Heart right ventricle (tissue), 16 donors: ENCODE data around the gene F2. TPM values are rescaled to one million over a fixed set of nuclear protein-coding genes. Genes with fewer than 3 reads are reported as not detected.

Source experiments
- ATAC-seq, 8 donors: fragments of 200-7000 bp; cut with Tn5 transposase; one replicate each; pipeline ENCODE4 v1.9.1; 2020; ENCODE audit warnings: mild to moderate bottlenecking in 8 of 8, moderate library complexity in 8 of 8, moderate number of reproducible peaks in 1 of 8
- DNase-seq, 2 donors: peaks; one replicate each; pipeline ENCODE4 v3.0.0-alpha.2; 2020
- H3K27ac ChIP-seq, 10 donors: fragments of 200-600 bp; sonication (generic) in 2 of 10; one replicate each; pipeline versions ENCODE4 v1.5.0 to v1.8.0; 2020 to 2022; ENCODE audit warnings: mild to moderate bottlenecking in 3 of 10
- H3K27me3 ChIP-seq, 7 donors: fragments of 200-600 bp; one replicate each; pipeline ENCODE4 v1.8.0; 2021 to 2022; ENCODE audit warnings: mild to moderate bottlenecking in 2 of 7
- H3K36me3 ChIP-seq, 9 donors: fragments of 200-600 bp; sonication (generic) in 1 of 9; one replicate each; pipeline versions ENCODE4 v1.5.0 to v1.8.0; 2020 to 2022; ENCODE audit warnings: mild to moderate bottlenecking in 2 of 9
- H3K4me1 ChIP-seq, 9 donors: fragments of 200-600 bp; sonication (generic) in 1 of 9; one replicate each; pipeline versions ENCODE4 v1.5.0 to v1.8.0; 2020 to 2022; ENCODE audit warnings: mild to moderate bottlenecking in 4 of 9
- H3K4me3 ChIP-seq, 10 donors: fragments of 200-600 bp; sonication (generic) in 2 of 10; one replicate each; pipeline versions ENCODE4 v1.5.0 to v1.8.0; 2020 to 2022; ENCODE audit warnings: mild to moderate bottlenecking in 7 of 10, moderate library complexity in 2 of 10
- H3K9me3 ChIP-seq, 11 donors: fragments of 200-600 bp in 10 of 11; sonication (generic) in 2 of 11; one replicate each; pipeline versions ENCODE4 v1.5.0 to v1.8.0; 2013 to 2022; ENCODE audit warnings: mild to moderate bottlenecking in 2 of 11, control low read depth in 1 of 11, moderate library complexity in 1 of 11
- WGBS, 2 donors: extraction: QIAGEN DNeasy Blood & Tissue Kit; methylation state at CpG; one replicate each; pipeline ENCODE4 v1.1.7; 2013; ENCODE audit warnings: inconsistent platforms in 1 of 2; 5-methylcytosine and 5-hydroxymethylcytosine counted together
- intact Hi-C, 10 donors: fragments of 100-400 bp; cut with DNase I; formaldehyde crosslinking; loops; one replicate each; pipeline versions ENCODE4 v1.11.1 to v1.14.2; 2022
- polyA plus RNA-seq, 2 donors: library from polyadenylated mRNA; stranded (reverse); fragments of 200-250 nt; gene quantifications; one replicate each; pipeline ENCODE4 v1.2.3, GENCODE V29; 2013
- total RNA-seq, 10 donors: library from RNA; stranded (reverse); fragmentation: NEBNext Ultra II Directional in 3 of 10; extraction: Animal tissue kit (Norgen Biotek cat#: 25700) in 3 of 10; gene quantifications; one replicate each; pipeline versions ENCODE4 v1.2.1 to v1.2.4, GENCODE V29; 2021 to 2023
- TF ChIP-seq, protein P1 (sequence below), 9 donors: fragments of 200-600 bp; sonication (generic) in 2 of 9; IDR thresholded peaks; one replicate each; pipeline versions ENCODE4 v1.5.0 to v1.8.0; 2021 to 2022; ENCODE audit warnings: antibody characterized with exemption in 9 of 9, mild to moderate bottlenecking in 5 of 9, moderate library complexity in 1 of 9
- donor health status: Arrhythmogenic right ventricular cardiomyopathy.
- donor health status: ischemic (EF 13 %, LVEDD 7.1; RV severe dilation, severe dysfunction).
- donor health status: healthy with polysubstance abuse.
- donor health status: DM: no; HTN: yes; CAD: no.
- donor health status: DM: no; HTN: no; CAD: no.
- donor health status: ischemic (EF 25% LVEDD 6.9; RV normal size, moderate dysfunction).
- donor health status: ischemic (EF 25% LVEDD 5.7; RV mildly dilated, moderate dysfunction).
- donor health status: healthy.
- donor health status: DM: yes; HTN: yes; CAD: no.
- donor health status: Ischemic cardiomyopathy.
- donor health status: ischemic (EF 35%, LVEDD 5.7; RV mildly dilated, moderate dysfunction).
- donor health status: nonischemic (EF 11% LVEDD 7.7; RV severe dilation, severe dysfunction).
- donor health status: DM: yes; HTN: yes; CAD: no.
- donor health status: PGD.
- donor health status: ischemic (EF 29% LVEDD 5.4; RV normal size, mild dysfunction).
- donor health status: nonischemic (EF 23%, LVEDD 6.1; RV moderate dilation, normal function).

The F2 gene
- total and polyA plus RNA-seq, 12 donors: 0.04 to 0.31 (median 0.19) TPM; not detected in 8

DNA sequence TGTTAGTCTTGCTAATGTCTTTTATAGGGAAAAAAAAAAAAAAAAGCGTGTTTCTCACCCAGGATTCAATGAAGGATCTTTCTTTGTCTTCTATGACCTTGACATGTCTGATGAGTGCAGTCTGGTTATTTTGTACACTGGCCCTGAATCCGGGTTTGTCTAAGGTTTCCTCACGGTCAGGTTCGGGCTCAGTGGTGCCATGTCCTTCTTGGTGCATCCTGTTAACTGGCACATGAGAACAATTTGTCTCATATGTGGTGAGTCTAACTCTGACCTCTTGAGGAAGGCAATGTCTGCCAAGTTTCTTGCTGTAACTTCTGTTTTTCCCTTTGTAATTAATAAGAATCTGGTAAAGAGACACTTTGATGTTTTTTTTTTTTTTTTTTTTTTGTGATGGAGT, 12.5 kb downstream of the F2 start:
- 87 to 90% methylated on average over 4 of the region's 4 CpGs for WGBS, 2 donors
- intact Hi-C loops: no loop called here

DNA sequence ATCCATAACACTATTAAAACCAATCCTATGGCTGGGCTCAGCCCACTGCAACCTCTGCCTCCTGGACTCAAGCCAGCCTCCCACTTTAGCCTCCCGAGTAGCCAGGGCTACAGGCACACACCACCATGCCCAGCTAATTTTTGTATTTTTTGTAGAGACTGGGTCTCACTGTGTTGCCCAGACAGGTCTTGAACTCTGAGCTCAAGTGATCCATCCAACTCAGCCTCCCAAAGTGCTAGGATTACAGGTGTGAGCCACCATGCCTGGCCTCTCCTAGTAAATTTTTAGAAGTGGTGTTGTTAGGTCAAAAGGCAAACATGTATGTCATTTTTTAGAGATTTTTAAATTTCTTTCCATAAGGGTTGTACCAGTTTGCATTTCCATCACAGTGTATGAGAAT, 14.2 kb downstream of the F2 start:
- H3K27ac ChIP-seq: no peak overlapping the region
- H3K9me3 ChIP-seq: no peaks in the 10 kb centered on the region
- H3K4me1 ChIP-seq: no peaks in the 10 kb centered on the region
- no peak overlapping the region for H3K4me3 ChIP-seq
- ATAC-seq: no peak
- intact Hi-C loops: no loop called here
- DNase-seq: no peak
- TF ChIP-seq, protein P1, sequence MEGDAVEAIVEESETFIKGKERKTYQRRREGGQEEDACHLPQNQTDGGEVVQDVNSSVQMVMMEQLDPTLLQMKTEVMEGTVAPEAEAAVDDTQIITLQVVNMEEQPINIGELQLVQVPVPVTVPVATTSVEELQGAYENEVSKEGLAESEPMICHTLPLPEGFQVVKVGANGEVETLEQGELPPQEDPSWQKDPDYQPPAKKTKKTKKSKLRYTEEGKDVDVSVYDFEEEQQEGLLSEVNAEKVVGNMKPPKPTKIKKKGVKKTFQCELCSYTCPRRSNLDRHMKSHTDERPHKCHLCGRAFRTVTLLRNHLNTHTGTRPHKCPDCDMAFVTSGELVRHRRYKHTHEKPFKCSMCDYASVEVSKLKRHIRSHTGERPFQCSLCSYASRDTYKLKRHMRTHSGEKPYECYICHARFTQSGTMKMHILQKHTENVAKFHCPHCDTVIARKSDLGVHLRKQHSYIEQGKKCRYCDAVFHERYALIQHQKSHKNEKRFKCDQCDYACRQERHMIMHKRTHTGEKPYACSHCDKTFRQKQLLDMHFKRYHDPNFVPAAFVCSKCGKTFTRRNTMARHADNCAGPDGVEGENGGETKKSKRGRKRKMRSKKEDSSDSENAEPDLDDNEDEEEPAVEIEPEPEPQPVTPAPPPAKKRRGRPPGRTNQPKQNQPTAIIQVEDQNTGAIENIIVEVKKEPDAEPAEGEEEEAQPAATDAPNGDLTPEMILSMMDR (IDR thresholded peaks at IDR 0.05): no peak
- H3K36me3 ChIP-seq: no peaks in the 10 kb centered on the region
- no peaks in the 10 kb centered on the region for H3K27me3 ChIP-seq
- WGBS, 2 donors: 84% methylated on average over 1 of the region's 1 CpG

More for the DNA sequence above, 12.5 kb downstream of the F2 start:
- Histone ChIP-seq H3K4me3 (no peak overlapping the region), H3K36me3 (no peaks in the 10 kb centered on the region), H3K9me3 (no peaks in the 10 kb centered on the region), H3K27me3 (no peaks in the 10 kb centered on the region), H3K27ac (no peak overlapping the region), H3K4me1 (no peaks in the 10 kb centered on the region)
- DNase-seq: no peak
- ATAC-seq: no peak
- TF ChIP-seq, protein P1 (IDR thresholded peaks at IDR 0.05): no peak

DNA sequence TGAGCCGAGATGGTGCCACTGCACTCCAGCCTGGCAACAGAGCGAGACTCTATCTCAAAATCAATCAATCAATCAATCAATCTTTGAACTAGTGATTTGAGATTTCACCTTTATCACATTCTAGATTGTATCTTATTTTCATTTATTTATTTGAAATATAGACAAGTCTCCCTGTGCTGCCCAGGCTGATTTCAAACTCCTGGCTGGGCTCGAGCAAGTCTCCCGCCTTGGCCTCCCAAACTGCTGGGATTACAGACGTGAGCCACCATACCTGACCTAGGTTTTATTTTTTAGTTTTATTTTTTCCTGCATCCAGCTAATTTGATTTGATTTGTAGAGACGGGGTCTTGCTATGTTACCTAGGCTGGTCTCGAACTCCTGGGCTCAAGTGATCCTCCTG, 17.1 kb downstream of the F2 start:
- Histone ChIP-seq H3K27me3 (no peaks in the 10 kb centered on the region), H3K4me1 (no peaks in the 10 kb centered on the region), H3K9me3 (no peaks in the 10 kb centered on the region), H3K27ac (no peak overlapping the region), H3K36me3 (peaks cover 0 to 6% (median 0%) of the 10 kb centered on the region in 9 donors), H3K4me3 (no peak overlapping the region)
- DNase-seq (no peak), ATAC-seq (no peak)
- intact Hi-C loops: no loop called here
- WGBS, 2 donors: 95% methylated on average over 7 of the region's 7 CpGs
- TF ChIP-seq, protein P1 (IDR thresholded peaks at IDR 0.05): no peak

DNA sequence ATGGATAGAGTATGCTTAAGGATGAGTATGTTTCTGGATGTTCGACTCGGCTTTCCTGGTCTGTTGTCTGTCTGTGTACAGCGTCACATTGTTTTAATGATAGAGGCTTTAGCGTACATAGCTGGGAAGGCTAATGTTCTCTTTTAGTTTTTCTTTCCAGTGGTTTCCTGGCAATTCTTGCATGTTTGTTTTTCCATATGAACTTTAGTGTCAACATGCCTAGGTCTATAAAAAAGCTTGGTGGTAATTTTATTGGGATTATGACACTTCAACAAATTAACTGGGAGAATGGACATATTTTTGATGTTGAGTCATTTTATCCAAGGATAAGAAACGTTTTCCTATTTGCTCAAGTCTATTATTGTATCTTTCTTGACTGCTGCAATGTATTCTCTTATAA, 17.6 kb downstream of the F2 start:
- DNase-seq (no peak), ATAC-seq (no peak)
- WGBS, 2 donors: 60 to 65% methylated on average over 5 of the region's 5 CpGs
- Histone ChIP-seq H3K4me1 (peaks cover 0 to under 1% (median 0%) of the 10 kb centered on the region in 9 donors), H3K4me3 (no peak overlapping the region), H3K27ac (no peak overlapping the region), H3K9me3 (no peaks in the 10 kb centered on the region), H3K27me3 (no peaks in the 10 kb centered on the region), H3K36me3 (peaks cover 0 to 11% (median 0%) of the 10 kb centered on the region in 9 donors)
- TF ChIP-seq, protein P1 (IDR thresholded peaks at IDR 0.05): no peak
- intact Hi-C loops: no loop called here
